Upper lobe of left lung (tissue), 6 donors: ENCODE measurements around the gene SPOCK2. TPM values are rescaled to one million over a fixed set of nuclear protein-coding genes. Genes with fewer than 3 reads are reported as not detected.

ENCODE experiments used
- total RNA-seq, 6 donors: library from RNA; depleted of rRNA in 4 of 6; stranded (reverse); fragments of >200 nt in 4 of 6; gene quantifications; one replicate each; pipeline versions ENCODE4 v1.1.0 to v1.2.1, GENCODE V29; 2016 to 2021
- donor health status: DM: no; HTN: no; CAD: no; lungs with moderate emphysema.
- donor health status: DM: no; HTN: yes; CAD: no; lungs with severe emphysema.

The SPOCK2 gene
- total RNA-seq, 6 donors from 2014 or later: 62.9 to 532 (median 159) TPM

Other genes with a start within 250 kb of the SPOCK2 start
- gene PSAP, start 237.3 kb downstream of the SPOCK2 start, total RNA-seq: 1,000 to 10,000 TPM in 3 of 6 donors, 100 to 1,000 TPM in 3; 776 to 2,056 (median 1,236) TPM
- 10 to 100 TPM in 2 of 6 donors, 1 to 10 TPM in 4; 5.4 to 15.0 (median 8.4) TPM for gene CHST3, start 124.2 kb downstream of the SPOCK2 start, total RNA-seq
- 100 to 1,000 TPM in 1 of 6 donors, 10 to 100 TPM in 5; 34.6 to 110 (median 92.6) TPM for gene ANAPC16, start 127.5 kb upstream of the SPOCK2 start, total RNA-seq
- 10 to 100 TPM; 20.4 to 40.7 (median 24.4) TPM for gene ASCC1, start 127.7 kb upstream of the SPOCK2 start, total RNA-seq
- gene DDIT4, start 185.4 kb upstream of the SPOCK2 start, total RNA-seq: 100 to 1,000 TPM in 5 of 6 donors, 10 to 100 TPM in 1; 81.0 to 218 (median 151) TPM